Measurements from ENCODE around the gene MAGI2.

DNA sequence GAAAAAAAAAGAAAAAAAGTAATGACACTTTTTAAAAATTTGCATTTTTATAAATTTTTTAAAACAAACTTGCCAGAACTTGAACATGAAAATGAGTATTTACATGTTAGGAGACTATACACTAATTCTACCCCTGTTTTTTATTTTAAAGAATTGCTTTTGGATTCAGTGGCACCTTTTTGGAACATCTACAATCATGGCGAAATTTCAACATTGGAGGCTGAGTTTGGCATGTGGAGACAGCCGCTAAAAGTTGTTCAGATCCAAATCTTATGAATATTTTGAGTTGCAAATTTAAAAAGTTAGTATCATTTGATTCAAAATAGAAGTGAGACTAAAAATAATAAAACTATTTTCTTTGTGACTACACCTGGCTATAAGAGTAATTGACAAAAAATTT, 804.2 kb downstream of the MAGI2 start:
- TF ChIP-seq, protein P1, sequence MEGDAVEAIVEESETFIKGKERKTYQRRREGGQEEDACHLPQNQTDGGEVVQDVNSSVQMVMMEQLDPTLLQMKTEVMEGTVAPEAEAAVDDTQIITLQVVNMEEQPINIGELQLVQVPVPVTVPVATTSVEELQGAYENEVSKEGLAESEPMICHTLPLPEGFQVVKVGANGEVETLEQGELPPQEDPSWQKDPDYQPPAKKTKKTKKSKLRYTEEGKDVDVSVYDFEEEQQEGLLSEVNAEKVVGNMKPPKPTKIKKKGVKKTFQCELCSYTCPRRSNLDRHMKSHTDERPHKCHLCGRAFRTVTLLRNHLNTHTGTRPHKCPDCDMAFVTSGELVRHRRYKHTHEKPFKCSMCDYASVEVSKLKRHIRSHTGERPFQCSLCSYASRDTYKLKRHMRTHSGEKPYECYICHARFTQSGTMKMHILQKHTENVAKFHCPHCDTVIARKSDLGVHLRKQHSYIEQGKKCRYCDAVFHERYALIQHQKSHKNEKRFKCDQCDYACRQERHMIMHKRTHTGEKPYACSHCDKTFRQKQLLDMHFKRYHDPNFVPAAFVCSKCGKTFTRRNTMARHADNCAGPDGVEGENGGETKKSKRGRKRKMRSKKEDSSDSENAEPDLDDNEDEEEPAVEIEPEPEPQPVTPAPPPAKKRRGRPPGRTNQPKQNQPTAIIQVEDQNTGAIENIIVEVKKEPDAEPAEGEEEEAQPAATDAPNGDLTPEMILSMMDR (IDR thresholded peaks at IDR 0.05; ENCODE audit: borderline replicate concordance, extremely low read depth, low read length, poor library complexity, severe bottlenecking) = no peak
- no peak for TF ChIP-seq EZH2 (IDR thresholded peaks at IDR 0.05; ENCODE audit: borderline replicate concordance, low read depth, low read length, severe bottlenecking)

Data from DND-41 (cell line).